Activated naive CD8-positive, alpha-beta T cell (primary cell): ENCODE data around the gene SPRY4.
"Not testable (repeated sequence)": the region's sequence is repeated elsewhere in the genome, so short reads cannot be mapped to it uniquely, and the experiment has no call there.

Experiments used
- H3K27ac Mint-ChIP-seq: one replicate; pipeline ENCODE4 v1.8.0; 2021; ENCODE audit warnings: mixed read lengths
- H3K27me3 Mint-ChIP-seq: one replicate; pipeline ENCODE4 v1.8.0; 2021; ENCODE audit warnings: mixed read lengths
- H3K36me3 Mint-ChIP-seq: one replicate; pipeline ENCODE4 v1.8.0; 2021; ENCODE audit warnings: mixed read lengths
- H3K4me1 Mint-ChIP-seq: one replicate; pipeline ENCODE4 v1.8.0; 2021; ENCODE audit warnings: low read depth, mixed read lengths
- H3K4me3 Mint-ChIP-seq: one replicate; pipeline ENCODE4 v1.8.0; 2021; ENCODE audit warnings: mild to moderate bottlenecking, mixed read lengths
- H3K9me3 Mint-ChIP-seq: one replicate; pipeline ENCODE4 v1.8.0; 2021; ENCODE audit warnings: low read depth, mixed read lengths

Gene SPRY4

DNA sequence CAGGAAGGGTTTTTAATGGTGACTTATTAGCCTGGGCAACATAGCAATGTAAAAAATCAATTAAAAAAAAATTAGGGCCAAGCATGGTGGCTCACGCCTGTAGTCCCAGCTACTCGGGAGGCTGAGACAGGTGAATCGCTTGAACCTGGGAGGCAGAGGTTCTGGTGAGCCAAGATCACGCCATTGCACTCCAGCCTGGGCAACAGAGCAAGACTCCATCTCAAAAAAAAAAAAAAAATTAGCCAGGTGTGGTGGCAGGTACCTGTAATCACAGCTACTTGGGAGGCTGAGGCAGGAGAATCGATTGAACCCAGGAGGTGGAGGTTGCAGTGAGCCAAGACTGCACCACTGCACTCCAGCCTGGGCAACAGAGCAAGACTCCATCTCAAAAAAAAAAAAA is 27.0 kb downstream of the SPRY4 start:
- not testable (repeated sequence) for H3K9me3 Mint-ChIP-seq, H3K4me1 Mint-ChIP-seq, H3K27ac Mint-ChIP-seq, H3K27me3 Mint-ChIP-seq, H3K36me3 Mint-ChIP-seq, H3K4me3 Mint-ChIP-seq

GRCh38 chr5:142296914-142297417 is 27.9 kb downstream of the SPRY4 start:
- Mint-ChIP-seq H3K4me3 (no peak overlapping the region), H3K27ac (no peak overlapping the region), H3K27me3 (peaks cover 2% of the 10 kb centered on the region), H3K4me1 (no peaks in the 10 kb centered on the region), H3K36me3 (no peaks in the 10 kb centered on the region), H3K9me3 (no peaks in the 10 kb centered on the region)

DNA sequence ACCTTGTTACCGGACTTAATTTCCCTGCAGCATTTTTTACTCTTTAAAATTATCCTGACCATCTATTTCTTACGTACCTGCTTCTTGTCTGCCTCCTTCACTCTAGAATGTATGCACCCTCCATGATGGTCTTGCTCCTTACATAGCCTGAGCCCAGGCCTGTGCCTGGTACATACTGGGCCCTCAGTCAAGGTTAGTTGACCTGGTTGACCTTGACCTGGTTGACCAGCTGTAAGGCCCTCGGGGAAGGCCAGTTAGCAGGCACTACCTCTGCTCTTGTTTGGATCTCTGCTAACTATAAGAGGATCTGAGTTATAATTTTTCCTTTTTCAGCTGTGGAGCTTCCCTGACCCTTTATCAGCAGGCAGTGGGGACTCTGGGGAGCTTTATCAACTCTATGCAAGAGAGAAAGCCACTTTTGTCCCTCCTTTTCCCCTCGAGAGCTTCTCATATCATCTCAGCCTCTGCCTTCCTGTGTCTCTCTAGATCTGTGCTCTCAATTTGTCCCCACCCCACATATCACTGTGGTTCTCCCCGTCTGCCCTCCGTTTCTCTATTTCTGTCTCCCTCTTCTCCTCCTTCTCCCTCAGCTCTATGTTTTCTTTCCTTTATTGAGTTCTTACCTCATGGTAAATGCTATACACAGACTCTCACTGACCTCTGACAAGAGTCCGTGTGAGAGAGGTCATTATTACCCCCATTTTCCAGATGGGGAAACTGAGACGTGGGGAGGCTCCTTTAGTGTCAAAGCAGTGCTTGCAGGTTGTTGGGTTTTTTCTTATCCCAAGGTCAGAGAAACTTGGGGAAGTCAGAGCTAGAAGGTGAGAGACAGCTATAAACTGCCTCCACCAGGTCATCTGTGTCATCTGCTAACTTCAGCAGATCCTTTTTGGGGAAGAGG is 28.6 kb downstream of the SPRY4 start:
- Mint-ChIP-seq H3K27ac (no peak overlapping the region), H3K27me3 (peaks cover 2% of the 10 kb centered on the region), H3K4me3 (no peak overlapping the region), H3K4me1 (no peaks in the 10 kb centered on the region), H3K36me3 (no peaks in the 10 kb centered on the region), H3K9me3 (no peaks in the 10 kb centered on the region)

DNA sequence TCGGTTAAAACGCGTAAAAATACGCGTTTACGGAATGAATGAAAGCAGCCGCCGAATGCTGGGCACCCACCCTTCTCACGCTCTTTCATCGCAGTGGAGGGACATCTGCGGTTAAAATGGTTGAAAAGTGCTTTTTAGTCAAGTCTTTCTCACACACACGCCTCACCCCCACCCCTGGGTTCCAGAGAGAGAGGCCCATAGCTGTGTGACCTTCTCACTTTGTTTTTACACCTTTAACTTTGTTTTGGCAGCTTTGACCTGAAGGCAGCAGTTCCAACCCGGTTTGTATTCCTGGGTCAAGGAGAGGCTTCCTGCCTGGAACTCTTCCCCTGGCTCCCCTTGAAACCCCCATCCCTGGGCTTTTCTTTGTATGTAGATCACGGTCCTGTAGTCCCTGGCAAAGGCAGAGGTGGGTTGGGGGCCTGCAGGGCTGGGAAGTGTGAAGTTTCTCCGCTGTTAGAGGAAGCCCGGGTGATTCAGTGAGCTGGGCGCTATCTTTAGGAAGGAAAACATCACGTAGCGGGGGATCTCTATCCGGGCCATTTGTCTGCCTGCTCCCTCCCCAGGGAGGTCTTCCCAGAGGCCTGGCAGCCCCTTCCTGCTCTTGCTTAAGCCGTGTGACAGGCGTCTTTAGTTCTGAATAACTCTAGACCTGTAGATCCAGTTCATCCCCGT is 29.6 kb downstream of the SPRY4 start:
- Mint-ChIP-seq H3K27me3 (peaks cover 2% of the 10 kb centered on the region), H3K9me3 (no peaks in the 10 kb centered on the region), H3K4me1 (no peaks in the 10 kb centered on the region), H3K27ac (no peak overlapping the region), H3K4me3 (no peak overlapping the region), H3K36me3 (no peaks in the 10 kb centered on the region)

DNA sequence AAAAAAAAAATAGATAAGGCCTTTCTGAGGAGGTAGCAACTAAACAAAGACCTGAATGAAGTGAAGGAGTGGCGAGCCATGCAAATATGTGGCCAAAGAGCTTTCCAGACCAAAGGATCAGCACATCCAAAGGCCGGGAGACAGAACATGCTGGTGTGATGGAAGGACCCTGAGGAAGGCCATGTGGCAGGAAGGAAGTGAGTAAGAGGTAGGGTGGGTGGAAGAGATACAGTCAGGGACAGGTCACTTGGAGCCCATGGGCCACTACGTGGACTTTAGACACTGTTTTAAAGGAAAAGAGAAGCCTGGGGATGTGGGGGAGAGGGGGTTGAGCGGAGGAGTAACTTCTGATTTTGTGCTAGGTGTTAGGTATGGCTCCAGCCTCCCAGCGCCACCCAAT is 31.3 kb downstream of the SPRY4 start:
- Mint-ChIP-seq H3K27ac (no peak overlapping the region), H3K27me3 (peaks cover 2% of the 10 kb centered on the region), H3K4me3 (no peak overlapping the region), H3K9me3 (no peaks in the 10 kb centered on the region), H3K36me3 (no peaks in the 10 kb centered on the region), H3K4me1 (no peaks in the 10 kb centered on the region)

- Mint-ChIP-seq H3K36me3 (no peaks in the 10 kb centered on the region), H3K27me3 (peaks cover 2% of the 10 kb centered on the region), H3K9me3 (no peaks in the 10 kb centered on the region), H3K4me1 (peaks cover under 1% of the 10 kb centered on the region), H3K27ac (no peak overlapping the region), H3K4me3 (no peak overlapping the region)
These were observed 32.0 kb downstream of the SPRY4 start for GRCh38 chr5:142292808-142293207.

- Mint-ChIP-seq H3K4me1 (peaks cover 5% of the 10 kb centered on the region), H3K27me3 (no peaks in the 10 kb centered on the region), H3K27ac (no peak overlapping the region), H3K36me3 (no peaks in the 10 kb centered on the region), H3K9me3 (no peaks in the 10 kb centered on the region), H3K4me3 (no peak overlapping the region)
These were observed 32.6 kb downstream of the SPRY4 start for GRCh38 chr5:142292249-142292648.

GRCh38 chr5:142290577-142291299 is 34.1 kb downstream of the SPRY4 start:
- H3K27ac Mint-ChIP-seq, result no peak overlapping the region
- no peaks in the 10 kb centered on the region for H3K36me3 Mint-ChIP-seq
- no peaks in the 10 kb centered on the region for H3K9me3 Mint-ChIP-seq
- no peaks in the 10 kb centered on the region for H3K27me3 Mint-ChIP-seq
- H3K4me3 Mint-ChIP-seq, result no peak overlapping the region
- peaks cover 5% of the 10 kb centered on the region for H3K4me1 Mint-ChIP-seq

- H3K4me3 Mint-ChIP-seq, result no peak overlapping the region
- peaks cover 5% of the 10 kb centered on the region for H3K4me1 Mint-ChIP-seq
- H3K9me3 Mint-ChIP-seq, result no peaks in the 10 kb centered on the region
- no peaks in the 10 kb centered on the region for H3K27me3 Mint-ChIP-seq
- no peak overlapping the region for H3K27ac Mint-ChIP-seq
- H3K36me3 Mint-ChIP-seq, result no peaks in the 10 kb centered on the region
These were observed 34.9 kb downstream of the SPRY4 start for GRCh38 chr5:142289708-142290576.

- Mint-ChIP-seq H3K4me3 (no peak overlapping the region), H3K27me3 (no peaks in the 10 kb centered on the region), H3K36me3 (no peaks in the 10 kb centered on the region), H3K27ac (no peak overlapping the region), H3K4me1 (peaks cover 5% of the 10 kb centered on the region), H3K9me3 (no peaks in the 10 kb centered on the region)
These were observed 36.9 kb downstream of the SPRY4 start for GRCh38 chr5:142287973-142288313.

- Mint-ChIP-seq H3K9me3 (no peaks in the 10 kb centered on the region), H3K27me3 (no peaks in the 10 kb centered on the region), H3K27ac (no peak overlapping the region), H3K4me3 (no peak overlapping the region), H3K4me1 (peaks cover 5% of the 10 kb centered on the region), H3K36me3 (no peaks in the 10 kb centered on the region)
These were observed 37.5 kb downstream of the SPRY4 start for GRCh38 chr5:142287096-142287972.

DNA sequence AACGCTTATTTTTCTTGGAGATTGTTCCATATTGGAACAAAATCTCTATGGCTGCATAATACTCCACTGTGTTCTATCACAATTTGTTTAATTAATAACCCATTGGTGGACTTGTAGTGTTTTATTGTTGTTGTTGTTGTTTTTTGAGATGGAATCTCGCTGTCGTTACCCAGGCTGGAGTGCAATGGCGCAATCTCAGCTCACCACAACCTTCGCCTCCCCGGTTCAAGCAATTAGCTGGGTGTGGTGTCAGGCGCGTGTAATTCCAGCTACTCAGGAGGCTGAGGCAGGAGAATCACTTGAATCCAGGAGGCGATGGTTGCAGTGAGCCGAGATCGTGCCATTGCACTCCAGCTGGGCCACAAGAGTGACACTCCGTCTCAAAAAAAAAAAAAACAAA is 38.7 kb downstream of the SPRY4 start:
- H3K27me3 Mint-ChIP-seq, result no peaks in the 10 kb centered on the region

GRCh38 chr5:142283304-142283703 is 41.5 kb downstream of the SPRY4 start:
- Mint-ChIP-seq H3K27me3 (no peaks in the 10 kb centered on the region), H3K4me3 (no peak overlapping the region), H3K27ac (no peak overlapping the region), H3K9me3 (no peaks in the 10 kb centered on the region), H3K4me1 (peaks cover 5% of the 10 kb centered on the region), H3K36me3 (no peaks in the 10 kb centered on the region)

More for the DNA sequence above, 38.7 kb downstream of the SPRY4 start:
- Mint-ChIP-seq H3K9me3 (no peaks in the 10 kb centered on the region), H3K4me3 (no peak overlapping the region), H3K36me3 (no peaks in the 10 kb centered on the region), H3K27ac (no peak overlapping the region), H3K4me1 (peaks cover 5% of the 10 kb centered on the region)

DNA sequence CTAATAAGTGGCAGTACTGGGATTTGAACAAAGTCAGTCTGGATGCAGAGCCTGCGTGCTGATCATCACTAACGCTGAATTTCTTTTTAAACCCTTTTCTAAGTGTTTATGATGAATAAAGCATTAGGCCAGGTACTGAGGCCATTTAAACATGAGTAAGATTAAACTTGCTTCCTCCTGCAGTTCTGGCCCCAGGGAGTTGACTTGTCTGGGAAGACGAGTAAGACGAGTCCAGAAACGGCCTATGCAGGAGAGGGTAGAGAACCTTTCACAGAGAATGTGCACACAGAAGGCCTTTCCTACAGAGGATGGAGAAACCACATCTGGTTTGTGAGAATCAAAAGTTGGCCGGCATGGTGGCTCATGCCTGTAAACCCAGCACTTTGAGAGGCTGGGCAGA is 42.9 kb downstream of the SPRY4 start:
- Mint-ChIP-seq H3K9me3 (no peaks in the 10 kb centered on the region), H3K27me3 (no peaks in the 10 kb centered on the region), H3K27ac (no peak overlapping the region), H3K4me3 (no peak overlapping the region), H3K4me1 (no peaks in the 10 kb centered on the region), H3K36me3 (no peaks in the 10 kb centered on the region)
